T-helper 2 cell treated with Interferon-gamma antibody and Interleukin-4, amounts not matched to agents 5 μg/mL and 100 μg/mL, for 36 hours (primary cell): ENCODE measurements around the gene COL23A1.

Source experiments
- DNase-seq: peaks from one replicate; pipeline ENCODE4 v3.0.0; 2021; ENCODE audit warnings: low spot score
- H3K27ac Mint-ChIP-seq: one replicate; pipeline ENCODE4 v1.8.0; 2021; ENCODE audit warnings: mild to moderate bottlenecking, mixed read lengths
- H3K27me3 Mint-ChIP-seq: one replicate; pipeline ENCODE4 v1.8.0; 2021; ENCODE audit warnings: low read depth, mixed read lengths
- H3K36me3 Mint-ChIP-seq: one replicate; pipeline ENCODE4 v1.8.0; 2021; ENCODE audit warnings: low read depth, mixed read lengths
- H3K4me1 Mint-ChIP-seq: one replicate; pipeline ENCODE4 v1.8.0; 2021; ENCODE audit warnings: low read depth, mixed read lengths
- H3K4me3 Mint-ChIP-seq: one replicate; pipeline ENCODE4 v1.8.0; 2022; ENCODE audit warnings: mild to moderate bottlenecking, moderate library complexity, mixed read lengths
- H3K9me3 Mint-ChIP-seq: one replicate; pipeline ENCODE4 v1.8.0; 2021; ENCODE audit warnings: mixed read lengths

The COL23A1 gene

GRCh38 chr5:178287791-178288105, 302.4 kb downstream of the COL23A1 start:
- H3K4me3 Mint-ChIP-seq: no peak overlapping the region
- peaks cover 13% of the 10 kb centered on the region for H3K9me3 Mint-ChIP-seq
- no peak overlapping the region for H3K27ac Mint-ChIP-seq
- H3K36me3 Mint-ChIP-seq: no peaks in the 10 kb centered on the region
- H3K4me1 Mint-ChIP-seq: no peaks in the 10 kb centered on the region
- H3K27me3 Mint-ChIP-seq: no peaks in the 10 kb centered on the region
- no peak for DNase-seq

- Mint-ChIP-seq H3K4me3 (no peak overlapping the region), H3K4me1 (no peaks in the 10 kb centered on the region), H3K36me3 (no peaks in the 10 kb centered on the region), H3K9me3 (peaks cover 13% of the 10 kb centered on the region), H3K27me3 (no peaks in the 10 kb centered on the region), H3K27ac (no peak overlapping the region)
- no peak for DNase-seq
These were observed 303.0 kb downstream of the COL23A1 start for GRCh38 chr5:178287091-178287790.

- Mint-ChIP-seq H3K36me3 (no peaks in the 10 kb centered on the region), H3K27ac (no peak overlapping the region), H3K9me3 (peaks cover 13% of the 10 kb centered on the region), H3K27me3 (no peaks in the 10 kb centered on the region), H3K4me3 (no peak overlapping the region), H3K4me1 (no peaks in the 10 kb centered on the region)
- DNase-seq: no peak
These were observed 303.7 kb downstream of the COL23A1 start for GRCh38 chr5:178286226-178287090.

- Mint-ChIP-seq H3K36me3 (no peaks in the 10 kb centered on the region), H3K27me3 (no peaks in the 10 kb centered on the region), H3K9me3 (peaks cover 13% of the 10 kb centered on the region), H3K27ac (no peak overlapping the region), H3K4me1 (no peaks in the 10 kb centered on the region), H3K4me3 (no peak overlapping the region)
- no peak for DNase-seq
These were observed 304.6 kb downstream of the COL23A1 start for GRCh38 chr5:178285399-178286225.

- Mint-ChIP-seq H3K27ac (no peak overlapping the region), H3K36me3 (no peaks in the 10 kb centered on the region), H3K4me1 (no peaks in the 10 kb centered on the region), H3K27me3 (no peaks in the 10 kb centered on the region), H3K9me3 (peaks cover 13% of the 10 kb centered on the region), H3K4me3 (no peak overlapping the region)
- no peak for DNase-seq
These were observed 305.2 kb downstream of the COL23A1 start for GRCh38 chr5:178284996-178285395.

- peaks cover 13% of the 10 kb centered on the region for H3K9me3 Mint-ChIP-seq
- H3K27me3 Mint-ChIP-seq: no peaks in the 10 kb centered on the region
- no peak for DNase-seq
- no peak overlapping the region for H3K27ac Mint-ChIP-seq
- H3K4me1 Mint-ChIP-seq: no peaks in the 10 kb centered on the region
- H3K36me3 Mint-ChIP-seq: no peaks in the 10 kb centered on the region
- H3K4me3 Mint-ChIP-seq: no peak overlapping the region
These were observed 306.0 kb downstream of the COL23A1 start for GRCh38 chr5:178284093-178284675.

- no peaks in the 10 kb centered on the region for H3K27me3 Mint-ChIP-seq
- no peak overlapping the region for H3K4me3 Mint-ChIP-seq
- H3K36me3 Mint-ChIP-seq: no peaks in the 10 kb centered on the region
- H3K4me1 Mint-ChIP-seq: no peaks in the 10 kb centered on the region
- no peak for DNase-seq
- H3K27ac Mint-ChIP-seq: no peak overlapping the region
- peaks cover 13% of the 10 kb centered on the region for H3K9me3 Mint-ChIP-seq
These were observed 306.7 kb downstream of the COL23A1 start for GRCh38 chr5:178283520-178283919.

GRCh38 chr5:178282391-178282790, 307.8 kb downstream of the COL23A1 start:
- Mint-ChIP-seq H3K36me3 (no peaks in the 10 kb centered on the region), H3K27me3 (no peaks in the 10 kb centered on the region), H3K27ac (no peak overlapping the region), H3K9me3 (peaks cover 13% of the 10 kb centered on the region), H3K4me1 (no peaks in the 10 kb centered on the region), H3K4me3 (no peak overlapping the region)
- no peak for DNase-seq

- Mint-ChIP-seq H3K4me1 (no peaks in the 10 kb centered on the region), H3K9me3 (peaks cover 13% of the 10 kb centered on the region), H3K27ac (no peak overlapping the region), H3K27me3 (no peaks in the 10 kb centered on the region), H3K4me3 (no peak overlapping the region), H3K36me3 (no peaks in the 10 kb centered on the region)
- DNase-seq: no peak
These were observed 308.9 kb downstream of the COL23A1 start for GRCh38 chr5:178281331-178281730.

- Mint-ChIP-seq H3K36me3 (no peaks in the 10 kb centered on the region), H3K27ac (no peak overlapping the region), H3K4me1 (no peaks in the 10 kb centered on the region), H3K4me3 (no peak overlapping the region), H3K9me3 (peaks cover 13% of the 10 kb centered on the region), H3K27me3 (no peaks in the 10 kb centered on the region)
- no peak for DNase-seq
These were observed 309.6 kb downstream of the COL23A1 start for GRCh38 chr5:178280631-178281030.

GRCh38 chr5:178279723-178280438, 310.3 kb downstream of the COL23A1 start:
- Mint-ChIP-seq H3K36me3 (no peaks in the 10 kb centered on the region), H3K9me3 (peaks cover 13% of the 10 kb centered on the region), H3K4me1 (no peaks in the 10 kb centered on the region), H3K27ac (no peak overlapping the region), H3K4me3 (no peak overlapping the region), H3K27me3 (no peaks in the 10 kb centered on the region)
- peak; percentile 50 for DNase-seq

GRCh38 chr5:178279026-178279722, 311.0 kb downstream of the COL23A1 start:
- no peak overlapping the region for H3K4me3 Mint-ChIP-seq
- H3K4me1 Mint-ChIP-seq: no peaks in the 10 kb centered on the region
- H3K9me3 Mint-ChIP-seq: peaks cover 11% of the 10 kb centered on the region
- H3K36me3 Mint-ChIP-seq: no peaks in the 10 kb centered on the region
- DNase-seq: no peak
- no peak overlapping the region for H3K27ac Mint-ChIP-seq
- no peaks in the 10 kb centered on the region for H3K27me3 Mint-ChIP-seq
